GM21529 (cell line): Measurements from ENCODE around the gene PDX1.

Experiments used
- ATAC-seq: cut with Tn5 transposase; IDR thresholded peaks from one replicate; pipeline ENCODE4 v1.9.1; 2021; ENCODE audit not compliant: unreplicated experiment

Gene PDX1

GRCh38 chr13:27921961-27922882 lies 2.4 kb downstream of the PDX1 start:
- ATAC-seq, result no peak

DNA sequence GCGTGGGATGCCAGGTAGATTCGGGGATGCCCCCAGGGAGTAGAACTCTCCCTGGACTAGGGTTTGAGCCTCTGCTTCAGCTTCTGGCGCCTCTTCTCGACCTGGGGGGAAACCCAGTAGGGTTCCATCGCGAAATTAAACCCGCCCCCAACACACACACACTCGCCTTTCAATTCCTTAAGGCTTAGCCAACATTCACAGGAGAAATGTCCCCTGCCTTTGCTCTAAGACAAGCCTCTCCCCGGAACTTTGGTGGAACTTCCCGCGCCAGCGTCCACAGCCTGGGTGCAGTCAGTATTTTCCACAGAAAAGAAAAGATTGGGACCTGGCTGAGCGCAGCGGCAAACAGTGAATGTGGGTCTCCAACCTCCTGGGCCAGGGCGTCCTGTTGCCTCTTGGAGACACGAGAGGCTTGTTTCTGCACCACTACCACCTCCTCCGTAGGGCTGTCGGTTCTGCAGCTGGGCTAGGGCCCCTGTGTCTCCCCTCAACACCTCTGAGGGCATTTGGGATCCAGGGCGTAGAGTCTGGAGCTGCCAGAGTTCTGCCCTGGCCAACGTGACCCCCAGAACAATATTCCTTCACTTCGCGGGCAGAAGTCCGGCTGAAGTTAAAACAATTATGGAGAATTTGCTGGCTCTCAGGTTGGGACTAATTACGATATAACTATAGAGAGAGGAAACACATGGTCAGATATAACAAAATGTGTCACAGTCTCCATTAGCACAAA lies 3.2 kb downstream of the PDX1 start:
- ATAC-seq, result no peak

DNA sequence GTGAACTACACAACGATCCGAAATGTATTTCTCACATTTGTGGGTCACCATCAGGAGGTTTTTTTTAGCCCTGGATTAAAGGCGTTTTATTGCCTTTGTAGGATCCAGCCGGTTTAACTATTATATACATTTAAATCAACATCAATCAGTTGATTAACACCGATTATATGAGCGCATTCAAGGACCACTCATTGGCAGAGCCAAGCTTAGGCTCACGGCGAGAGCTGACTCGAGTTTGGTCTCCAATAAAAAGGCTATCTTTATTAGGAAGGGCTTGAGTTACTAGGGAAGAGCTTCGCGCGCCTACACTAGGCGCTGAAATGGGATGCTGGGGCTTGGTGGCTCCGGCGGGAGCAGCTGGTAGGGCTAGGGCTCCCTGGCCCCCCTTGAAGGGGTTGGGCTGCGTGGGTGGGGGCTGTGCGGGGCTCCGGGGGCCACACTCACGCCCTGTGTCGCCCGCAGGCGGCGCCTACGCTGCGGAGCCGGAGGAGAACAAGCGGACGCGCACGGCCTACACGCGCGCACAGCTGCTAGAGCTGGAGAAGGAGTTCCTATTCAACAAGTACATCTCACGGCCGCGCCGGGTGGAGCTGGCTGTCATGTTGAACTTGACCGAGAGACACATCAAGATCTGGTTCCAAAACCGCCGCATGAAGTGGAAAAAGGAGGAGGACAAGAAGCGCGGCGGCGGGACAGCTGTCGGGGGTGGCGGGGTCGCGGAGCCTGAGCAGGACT lies 4.2 kb downstream of the PDX1 start:
- ATAC-seq, result no peak

GRCh38 chr13:27924529-27925141 lies 4.8 kb downstream of the PDX1 start:
- no peak for ATAC-seq

- ATAC-seq, result no peak
These were observed 5.6 kb downstream of the PDX1 start for GRCh38 chr13:27925220-27925991.

DNA sequence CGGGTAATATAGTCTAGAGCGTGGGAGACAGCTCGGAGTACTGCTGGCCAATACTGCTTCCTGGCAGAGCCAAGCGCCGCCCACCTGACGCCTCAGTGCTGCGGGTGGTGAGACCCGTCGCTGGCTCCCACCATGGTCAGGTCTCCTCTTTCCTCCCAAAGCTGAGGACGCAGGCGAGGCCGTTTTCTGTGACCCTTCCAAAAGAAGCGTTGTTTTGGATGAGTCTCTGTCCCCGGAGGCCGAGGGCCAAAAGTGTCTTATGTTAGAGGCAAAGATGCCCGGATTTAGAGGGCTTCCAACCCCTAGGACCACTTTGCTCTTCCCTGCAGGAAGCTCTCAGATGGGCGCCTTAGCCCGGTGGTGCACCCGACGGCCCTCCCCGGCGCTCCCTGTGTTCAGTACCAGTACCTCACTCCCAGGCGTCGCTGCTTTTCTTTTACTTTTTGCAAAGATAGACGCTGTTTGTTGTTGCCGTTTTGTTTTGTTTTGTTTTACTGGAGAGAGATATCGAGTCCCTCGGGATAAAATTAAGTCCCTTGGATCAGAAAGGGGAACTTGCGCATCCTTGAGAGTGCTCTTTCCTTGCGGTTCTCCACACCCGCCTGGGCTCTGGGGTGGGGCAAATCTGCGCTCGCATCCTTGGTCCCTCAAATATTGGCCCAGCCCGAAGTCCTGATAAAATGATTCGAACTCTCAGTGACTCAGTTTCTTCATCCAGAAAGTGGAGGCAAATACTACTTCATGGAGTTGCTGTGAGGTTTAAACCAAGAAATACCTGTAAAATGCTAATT lies 7.0 kb downstream of the PDX1 start:
- ATAC-seq, result no peak

DNA sequence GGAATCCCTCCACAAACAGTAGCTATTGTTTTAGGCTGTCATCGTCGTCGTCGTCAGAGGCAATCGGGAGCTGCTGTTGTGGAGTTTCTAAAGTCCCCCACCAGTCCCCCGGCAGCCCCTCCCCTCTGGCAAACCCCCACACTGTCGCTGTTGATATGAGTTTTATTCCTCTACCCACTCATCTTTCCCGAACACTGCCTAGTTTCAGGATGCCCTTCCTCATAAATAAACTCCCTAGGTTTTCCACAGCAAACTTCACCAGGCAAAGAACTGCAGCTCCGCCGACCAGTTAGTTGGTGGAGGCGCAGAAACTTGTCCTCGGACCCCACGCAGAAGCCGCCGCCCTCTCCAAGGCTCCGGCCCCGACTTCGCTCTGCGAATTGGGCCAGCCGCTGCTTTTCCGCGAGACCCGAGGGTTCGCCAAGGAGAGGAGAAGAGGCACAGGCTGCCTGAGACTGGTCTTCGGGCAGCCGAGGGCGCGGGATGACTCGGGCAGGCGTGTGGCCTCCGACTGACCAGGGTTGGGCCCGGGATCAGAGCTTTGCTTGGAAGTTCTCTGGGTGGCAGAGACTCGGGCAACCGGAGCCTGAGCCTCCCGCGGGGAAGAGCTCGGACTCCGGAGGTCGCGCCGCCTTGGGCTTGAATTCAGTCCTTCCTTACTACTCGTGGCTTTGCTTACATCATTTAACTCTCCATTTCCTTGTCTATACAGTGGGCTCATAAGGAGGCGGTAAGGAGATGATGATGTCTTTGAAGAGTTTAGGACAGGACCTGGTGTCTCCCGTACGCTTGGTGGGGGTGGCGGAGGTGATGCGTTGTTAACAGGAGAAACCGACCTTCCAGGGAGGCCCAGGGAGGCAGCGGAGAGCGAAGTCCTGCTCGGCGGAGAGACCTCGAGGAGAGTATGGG lies 7.9 kb downstream of the PDX1 start:
- no peak for ATAC-seq

GRCh38 chr13:27928353-27928804 lies 8.6 kb downstream of the PDX1 start:
- no peak for ATAC-seq

DNA sequence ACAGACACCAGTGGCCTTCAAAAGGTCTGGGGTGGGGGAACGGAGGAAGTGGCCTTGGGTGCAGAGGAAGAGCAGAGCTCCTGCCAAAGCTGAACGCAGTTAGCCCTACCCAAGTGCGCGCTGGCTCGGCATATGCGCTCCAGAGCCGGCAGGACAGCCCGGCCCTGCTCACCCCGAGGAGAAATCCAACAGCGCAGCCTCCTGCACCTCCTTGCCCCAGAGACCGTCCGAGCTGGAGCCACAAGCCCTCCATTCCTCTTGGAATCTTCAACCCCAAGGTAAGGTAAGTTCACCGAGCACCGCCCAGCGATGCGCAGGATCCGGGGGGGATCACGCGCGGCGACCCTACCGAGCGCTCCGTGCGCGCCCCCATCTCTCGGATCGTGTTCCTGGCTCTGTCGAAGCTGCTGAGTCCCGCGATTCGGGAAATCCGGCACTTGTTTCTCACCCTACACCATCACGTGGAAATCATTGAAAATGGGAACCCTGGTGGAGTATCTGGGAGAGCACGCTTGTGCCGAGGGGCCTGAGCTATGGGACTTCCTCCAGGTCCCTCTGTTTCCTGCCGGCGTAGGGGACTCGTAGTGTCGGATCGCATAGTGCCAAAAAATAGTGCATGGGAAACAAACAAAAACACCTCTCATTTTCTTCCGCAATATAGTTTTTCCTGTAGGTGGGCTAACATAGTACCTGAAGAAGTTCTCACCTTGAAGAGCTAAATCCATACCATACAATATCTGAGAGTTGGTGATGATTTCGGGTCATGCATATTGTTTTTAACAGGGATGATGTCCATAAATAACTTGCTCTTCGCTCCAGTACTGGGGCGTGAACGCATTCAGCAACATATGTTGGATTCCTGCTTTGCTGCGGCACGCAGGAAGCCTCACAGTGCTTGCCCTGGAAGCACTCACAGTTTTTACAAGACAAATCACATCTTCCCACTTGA lies 9.3 kb downstream of the PDX1 start:
- no peak for ATAC-seq

- no peak for ATAC-seq
These were observed 10.1 kb downstream of the PDX1 start for GRCh38 chr13:27929868-27930267.

GRCh38 chr13:27933118-27933517 lies 13.3 kb downstream of the PDX1 start:
- no peak for ATAC-seq

- ATAC-seq, result no peak
These were observed 14.0 kb downstream of the PDX1 start for GRCh38 chr13:27933580-27934328.

- ATAC-seq, result no peak
These were observed 23.2 kb downstream of the PDX1 start for GRCh38 chr13:27942972-27943371.

DNA sequence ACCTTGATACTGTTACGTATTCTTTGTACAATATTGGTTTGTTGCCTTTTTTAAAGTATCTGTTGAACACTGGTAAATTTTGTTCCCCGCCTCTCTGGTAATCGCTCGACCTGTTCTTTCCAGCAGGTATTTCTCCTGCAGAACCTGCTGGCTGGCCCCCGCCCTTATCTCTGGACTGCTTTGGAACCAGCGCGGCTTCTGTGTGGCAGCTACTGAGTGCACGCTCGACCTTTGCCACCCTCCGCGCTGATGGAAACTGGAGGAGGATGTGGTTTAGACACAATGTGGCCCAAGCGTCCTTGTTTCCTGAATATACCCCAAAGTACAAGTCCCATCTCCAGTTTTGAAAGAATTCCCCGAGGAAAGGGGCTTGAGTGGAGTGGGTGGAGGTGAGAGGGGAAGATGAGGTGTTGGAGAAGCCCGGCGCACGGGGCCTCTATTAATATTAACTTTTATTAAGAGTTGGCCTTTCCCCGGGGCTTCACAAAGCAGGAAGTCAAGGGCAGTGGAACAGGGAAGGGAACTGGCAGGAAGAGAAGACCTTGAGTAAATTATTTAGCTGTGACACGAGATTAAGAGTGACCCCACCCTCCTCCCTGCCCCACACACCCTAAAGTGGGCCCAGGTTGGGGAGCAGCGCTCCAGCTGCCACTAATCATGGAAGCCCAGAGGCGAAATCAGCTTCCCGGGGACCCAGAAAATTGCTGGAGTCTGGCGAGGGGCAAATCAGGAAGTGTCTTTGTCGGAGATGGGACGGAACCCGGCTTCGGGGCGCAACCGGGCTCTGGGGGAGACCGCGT lies 33.3 kb downstream of the PDX1 start:
- ATAC-seq, result no peak

- peak; percentile 86 for ATAC-seq
These were observed 34.0 kb downstream of the PDX1 start for GRCh38 chr13:27953676-27954405.
